Esophagus muscularis mucosa (tissue), 4 donors: ENCODE results near the gene PHOX2A. TPM values are rescaled to one million over a fixed set of nuclear protein-coding genes. Genes with fewer than 3 reads are reported as not detected.
A peak's percentile ranks its signal among the peaks of the same experiment; 100 is the strongest.

ENCODE experiments used
- DNase-seq: peaks from one replicate; pipeline ENCODE4 v3.0.0-alpha.2; 2017; ENCODE audit errors: extremely low spot score
- H3K27ac ChIP-seq, 4 donors: fragments of 200-600 bp; sonication (generic); replicated peaks in 1 of 4; 1 replicate in 3 of 4; 2 replicates in 1 of 4; pipeline ENCODE4 v1.5.1; 2016 to 2019; ENCODE audit warnings: mild to moderate bottlenecking in 1 of 4
- H3K27me3 ChIP-seq, 4 donors: fragments of 200-600 bp; sonication (generic); one replicate each; pipeline versions ENCODE4 v1.5.1 to v1.6.0; 2016 to 2019
- H3K36me3 ChIP-seq, 4 donors: fragments of 200-600 bp; sonication (generic); one replicate each; pipeline ENCODE4 v1.5.1; 2016 to 2019
- H3K4me1 ChIP-seq, 4 donors: fragments of 200-600 bp; sonication (generic); one replicate each; pipeline ENCODE4 v1.5.1; 2016 to 2019
- H3K4me3 ChIP-seq, 4 donors: fragments of 200-600 bp; sonication (generic); 1 replicate in 2 of 4; 2 replicates in 2 of 4; pipeline ENCODE4 v1.5.1; 2016 to 2019; ENCODE audit warnings: mild to moderate bottlenecking in 4 of 4, moderate library complexity in 1 of 4
- H3K9me3 ChIP-seq, 4 donors: fragments of 200-600 bp; sonication (generic); 1 replicate in 3 of 4; 2 replicates in 1 of 4; pipeline ENCODE4 v1.5.1; 2016 to 2019
- CTCF ChIP-seq, 3 experiments: fragments of 200-600 bp in 2 of 3; fragments of 450-650 bp in 1 of 3; sonication (generic) in 2 of 3; IDR thresholded peaks; one replicate each; pipeline ENCODE4 v1.5.1; 2017 to 2019; ENCODE audit warnings: antibody characterized with exemption in 3 of 3, mild to moderate bottlenecking in 2 of 3, moderate library complexity in 1 of 3
- EP300 ChIP-seq: sonication (generic); formaldehyde crosslinking; IDR thresholded peaks from one replicate; pipeline ENCODE4 v1.6.1; 2017; ENCODE audit warnings: antibody characterized with exemption
- POLR2A ChIP-seq: fragments of 450-650 bp; IDR thresholded peaks from one replicate; pipeline ENCODE4 v1.6.1; 2017; ENCODE audit warnings: antibody characterized with exemption, moderate library complexity, mild to moderate bottlenecking, low read depth
- POLR2AphosphoS5 ChIP-seq, 2 donors: sonication (generic); formaldehyde crosslinking; IDR thresholded peaks; one replicate each; pipeline ENCODE4 v1.6.1; 2017; ENCODE audit warnings: antibody characterized with exemption in 2 of 2
- WGBS: methylation state at CpG from one replicate; pipeline ENCODE4 v1.1.5; 2018; 5-methylcytosine and 5-hydroxymethylcytosine counted together
- intact Hi-C: fragments of 100-400 bp; cut with DNase I; formaldehyde crosslinking; loops from one replicate; pipeline ENCODE4 v1.15.1; 2023
- total RNA-seq, 4 donors: library from RNA; depleted of rRNA; stranded (reverse); fragments of >200 nt; gene quantifications; one replicate each; pipeline versions ENCODE4 v1.1.0 to v1.2.1, GENCODE V29; 2016

PHOX2A gene
- total RNA-seq, 4 donors from 2014 or later = 1.2 to 1.3 (median 1.3) TPM

GRCh38 chr11:72245263-72245816, 1.4 kb upstream of the PHOX2A start:
- intact Hi-C loops = no loop called here
- no peak for TF ChIP-seq POLR2AphosphoS5 (IDR thresholded peaks at IDR 0.05)
- no peak for TF ChIP-seq POLR2A
- TF ChIP-seq EP300 = no peak
- TF ChIP-seq CTCF (IDR thresholded peaks at IDR 0.05) = no peak
- 22% methylated on average over 15 of the region's 19 CpGs for WGBS
- H3K9me3 ChIP-seq = no peaks in the 10 kb centered on the region
- H3K27me3 ChIP-seq = peaks cover 18 to 78% (median 44%) of the 10 kb centered on the region in 4 donors
- no peak overlapping the region for H3K27ac ChIP-seq
- no peaks in the 10 kb centered on the region for H3K36me3 ChIP-seq
- no peak overlapping the region for H3K4me3 ChIP-seq
- no peak for DNase-seq
- peaks cover 21 to 26% (median 25%) of the 10 kb centered on the region in 4 donors for H3K4me1 ChIP-seq

GRCh38 chr11:72244361-72245262, 636 bp upstream of the PHOX2A start:
- 17% methylated on average over 34 of the region's 46 CpGs for WGBS
- Histone ChIP-seq H3K36me3 (no peaks in the 10 kb centered on the region), H3K27ac (no peak overlapping the region), H3K4me3 (peak overlapping the region; percentile 18 to 41 (median 24)), H3K4me1 (peaks cover 26 to 33% (median 32%) of the 10 kb centered on the region in 4 donors), H3K27me3 (peaks cover 18 to 71% (median 44%) of the 10 kb centered on the region in 4 donors), H3K9me3 (no peaks in the 10 kb centered on the region)
- no peak for DNase-seq
- intact Hi-C loops = no loop called here
- TF ChIP-seq EP300 (no peak), POLR2AphosphoS5 (IDR thresholded peaks at IDR 0.05) (no peak), POLR2A (no peak), CTCF (IDR thresholded peaks at IDR 0.05) (no peak)

- Histone ChIP-seq H3K4me3 (peak overlapping the region; percentile 18 to 41 (median 24)), H3K4me1 (peaks cover 38 to 45% (median 44%) of the 10 kb centered on the region in 4 donors), H3K36me3 (peaks cover 0 to 2% (median under 1%) of the 10 kb centered on the region in 4 donors), H3K27ac (no peak overlapping the region), H3K27me3 (peaks cover 18 to 67% (median 44%) of the 10 kb centered on the region in 4 donors), H3K9me3 (no peaks in the 10 kb centered on the region)
- no peak for DNase-seq
- TF ChIP-seq POLR2A = no peak
- TF ChIP-seq EP300 = no peak
- no peak for TF ChIP-seq POLR2AphosphoS5 (IDR thresholded peaks at IDR 0.05)
- no peak for TF ChIP-seq CTCF (IDR thresholded peaks at IDR 0.05)
- intact Hi-C loops = no loop called here
- WGBS = 35% methylated on average over 44 of the region's 58 CpGs
Observed at GRCh38 chr11:72243173-72244059, 560 bp downstream of the PHOX2A start.

GRCh38 chr11:72242141-72242540, 1.8 kb downstream of the PHOX2A start:
- H3K4me1 ChIP-seq = peaks cover 50 to 58% (median 57%) of the 10 kb centered on the region in 4 donors
- H3K9me3 ChIP-seq = no peaks in the 10 kb centered on the region
- peaks cover 18 to 67% (median 44%) of the 10 kb centered on the region in 4 donors for H3K27me3 ChIP-seq
- no peak for DNase-seq
- intact Hi-C loops = no loop called here
- TF ChIP-seq CTCF (IDR thresholded peaks at IDR 0.05) = no peak
- no peak for TF ChIP-seq POLR2A
- no peak for TF ChIP-seq POLR2AphosphoS5 (IDR thresholded peaks at IDR 0.05)
- no peak for TF ChIP-seq EP300
- 95% methylated on average over 2 of the region's 2 CpGs for WGBS
- peaks cover 6 to 14% (median 10%) of the 10 kb centered on the region in 4 donors for H3K36me3 ChIP-seq
- H3K27ac ChIP-seq = no peak overlapping the region
- no peak overlapping the region for H3K4me3 ChIP-seq
